Left ventricle myocardium superior (tissue), 1 donor: ENCODE measurements around the gene PCBD1. TPM values are rescaled to one million over a fixed set of nuclear protein-coding genes. Genes with fewer than 3 reads are reported as not detected.
A peak's percentile ranks its signal among the peaks of the same experiment; 100 is the strongest.

Experiments used
- ATAC-seq: fragments of 200-7000 bp; cut with Tn5 transposase; one replicate; pipeline ENCODE4 v1.9.1; 2020; ENCODE audit warnings: mild to moderate bottlenecking, moderate library complexity
- DNase-seq: peaks from one replicate; pipeline ENCODE4 v3.0.0-alpha.2; 2020
- intact Hi-C: fragments of 100-400 bp; cut with micrococcal nuclease; formaldehyde crosslinking; loops from one replicate; pipeline ENCODE4 v1.11.0; 2022
- long read RNA-seq: library from polyadenylated mRNA; unstranded; transcript quantifications from one replicate; pipeline ENCODE4 v2.0.0, GENCODE V29; 2021
- total RNA-seq: library from RNA; stranded (reverse); fragmentation: NEBNext Ultra II Directional; extraction: Animal tissue kit (Norgen Biotek cat#: 25700); gene quantifications from one replicate; pipeline ENCODE4 v1.2.1, GENCODE V29; 2021
- donor health status: DM: no; HTN: yes; CAD: no; lungs with severe emphysema.

PCBD1 gene
- 172 TPM for total RNA-seq
- long read RNA-seq, transcript PCBD1-201 (4 exons, 1,006 nt) = major isoform, 191 of 238 reads
- long read RNA-seq, partial matches to known transcripts = 27 of 238 reads
- long read RNA-seq, other reads (novel, unspliced or antisense) = 17 of 238 reads

- DNase-seq (peak; percentile 90), ATAC-seq (peak; percentile 82)
- intact Hi-C loops = no loop called here
These were observed at the start of gene PCBD1 for GRCh38 chr10:70887804-70888800. Gene PCBD1, minus strand, starts transcription at chr10:70888565. Its CDS starts 32 bp downstream, at chr10:70888533.

GRCh38 chr10:70937661-70938060, 49.3 kb upstream of the PCBD1 start:
- no peak for ATAC-seq
- DNase-seq = no peak
- intact Hi-C loops = no loop called here

DNA sequence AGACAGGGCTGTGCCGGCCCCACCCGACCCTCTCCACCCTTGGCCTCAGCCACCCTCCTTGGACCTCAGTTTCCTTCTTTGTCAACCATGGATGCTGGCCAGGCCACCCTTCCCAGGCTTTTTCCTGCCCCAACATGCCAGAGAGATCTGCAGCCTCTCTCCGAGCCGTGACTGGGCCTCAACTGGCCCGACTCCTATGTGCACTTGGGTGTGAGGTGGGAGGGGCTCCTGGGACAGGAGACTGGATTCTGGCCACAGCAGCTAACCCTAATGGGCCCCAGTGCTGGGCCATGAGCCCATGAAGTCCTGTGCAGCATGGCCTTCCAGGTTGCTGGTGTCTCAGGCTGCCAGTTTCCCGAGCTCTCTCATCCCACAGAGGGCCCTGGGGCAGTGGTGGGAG, 47.7 kb upstream of the PCBD1 start:
- intact Hi-C loops = no loop called here
- ATAC-seq (peak; percentile 20), DNase-seq (no peak)

GRCh38 chr10:70935631-70936030, 47.3 kb upstream of the PCBD1 start:
- no peak for ATAC-seq
- intact Hi-C loops = no loop called here
- DNase-seq = no peak

- no peak for ATAC-seq
- intact Hi-C loops = no loop called here
- no peak for DNase-seq
These were observed 46.8 kb upstream of the PCBD1 start for GRCh38 chr10:70935125-70935625.

GRCh38 chr10:70934701-70935100, 46.3 kb upstream of the PCBD1 start:
- intact Hi-C loops = no loop called here
- DNase-seq = no peak
- ATAC-seq = no peak

DNA sequence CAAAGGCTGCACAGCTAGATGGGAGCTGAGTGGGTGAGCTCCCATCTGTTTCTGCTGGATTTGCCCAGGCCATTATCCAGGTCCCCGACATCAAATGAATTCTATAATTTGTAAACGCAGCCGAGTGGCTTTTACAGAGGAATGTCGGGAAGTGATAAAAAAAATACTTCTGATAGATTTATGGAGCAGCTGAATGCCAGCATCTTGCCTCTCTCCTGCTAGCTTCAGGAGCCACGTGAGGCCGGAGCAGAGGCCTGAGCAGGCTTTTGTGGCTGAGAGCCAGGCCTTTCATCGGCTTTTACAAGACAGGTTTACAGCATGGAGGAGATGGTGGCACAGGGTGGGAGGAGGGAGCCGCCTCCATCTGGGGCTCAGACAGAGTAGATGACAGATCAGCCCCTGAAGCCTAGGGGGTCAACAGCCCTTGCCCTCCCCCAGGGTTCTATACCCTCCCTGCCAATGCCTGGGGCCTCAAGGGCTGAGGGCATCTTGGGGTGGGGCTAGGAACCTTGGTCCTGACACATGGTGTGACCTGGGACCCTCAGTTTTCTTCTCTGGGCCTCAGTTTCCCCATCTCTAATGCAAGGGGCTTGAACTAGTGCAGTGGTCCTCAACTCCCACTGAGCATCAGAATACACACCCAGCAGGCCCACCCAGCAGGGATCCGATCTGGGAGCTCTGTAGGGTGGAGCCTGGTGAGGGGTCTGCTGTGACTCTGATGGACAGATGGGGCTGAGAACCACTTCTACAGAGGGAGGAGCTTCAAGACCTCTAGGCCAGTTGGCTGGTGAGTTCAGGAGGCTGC, 44.2 kb upstream of the PCBD1 start:
- peak; percentile 33 for ATAC-seq
- intact Hi-C loops = no loop called here
- DNase-seq = peak; percentile 40

GRCh38 chr10:70931168-70931815, 42.9 kb upstream of the PCBD1 start:
- DNase-seq (peak; percentile 26), ATAC-seq (no peak)
- intact Hi-C loops = no loop called here

DNA sequence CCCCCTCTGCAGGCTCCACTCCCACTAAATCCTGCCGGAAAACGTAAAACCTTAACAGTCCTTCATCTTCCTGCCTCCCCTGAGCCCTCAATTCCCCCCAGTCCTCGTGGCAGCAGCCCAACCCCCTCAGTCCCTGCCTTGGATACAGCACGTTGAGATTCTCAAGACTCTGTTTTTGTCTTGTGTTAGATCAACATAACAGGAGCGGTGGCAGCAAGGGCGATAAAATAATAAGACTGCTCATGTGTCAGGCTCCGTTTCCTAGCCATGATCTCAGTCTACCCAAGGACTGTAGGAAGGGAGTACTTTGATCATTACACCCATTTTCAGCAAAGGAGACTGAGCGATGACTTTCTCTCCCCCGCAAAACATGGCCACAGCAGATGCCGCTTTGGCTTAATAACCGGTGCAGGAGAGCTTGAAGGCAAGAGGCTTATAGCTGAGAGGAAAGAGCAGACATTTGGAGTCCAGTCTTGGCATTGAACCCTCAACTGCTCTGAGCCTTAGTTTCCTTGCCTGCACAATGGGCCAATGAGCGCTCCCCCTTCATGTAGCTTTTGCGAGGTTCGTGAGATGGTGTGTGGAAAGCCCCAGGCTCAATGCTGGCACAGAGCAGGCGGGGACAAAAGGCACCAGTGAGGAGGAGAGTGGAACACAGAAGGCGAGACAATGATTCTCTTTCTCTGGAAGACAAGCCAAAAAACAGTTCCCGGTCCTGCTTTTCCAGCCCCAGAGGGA, 42.1 kb upstream of the PCBD1 start:
- intact Hi-C loops = no loop called here
- DNase-seq (no peak), ATAC-seq (no peak)

DNA sequence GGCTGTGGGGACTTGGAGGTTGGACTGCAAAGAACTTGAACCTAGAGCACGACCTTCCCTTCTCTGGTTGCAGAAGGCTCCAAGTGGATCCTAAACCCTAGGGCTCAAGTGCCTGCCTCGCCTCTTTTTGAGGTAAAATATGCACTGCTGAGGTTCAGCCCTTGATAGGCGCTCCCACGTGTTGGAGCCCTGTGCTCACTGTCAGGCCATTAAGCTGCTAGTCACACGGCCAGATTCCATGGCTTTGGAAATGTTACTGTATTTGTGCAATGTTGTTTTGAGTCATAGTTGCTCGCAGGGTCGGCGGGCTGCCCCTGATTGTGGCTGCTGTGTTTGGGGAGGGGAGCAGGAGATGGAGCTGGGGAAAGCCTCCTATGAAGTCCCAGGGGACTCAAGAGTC, 39.8 kb upstream of the PCBD1 start:
- intact Hi-C loops = loop anchor here (10.0 kb wide), 2 partner anchors 277 to 357 kb away; no protein-coding TSS in a partner anchor
- DNase-seq = no peak
- ATAC-seq = no peak

DNA sequence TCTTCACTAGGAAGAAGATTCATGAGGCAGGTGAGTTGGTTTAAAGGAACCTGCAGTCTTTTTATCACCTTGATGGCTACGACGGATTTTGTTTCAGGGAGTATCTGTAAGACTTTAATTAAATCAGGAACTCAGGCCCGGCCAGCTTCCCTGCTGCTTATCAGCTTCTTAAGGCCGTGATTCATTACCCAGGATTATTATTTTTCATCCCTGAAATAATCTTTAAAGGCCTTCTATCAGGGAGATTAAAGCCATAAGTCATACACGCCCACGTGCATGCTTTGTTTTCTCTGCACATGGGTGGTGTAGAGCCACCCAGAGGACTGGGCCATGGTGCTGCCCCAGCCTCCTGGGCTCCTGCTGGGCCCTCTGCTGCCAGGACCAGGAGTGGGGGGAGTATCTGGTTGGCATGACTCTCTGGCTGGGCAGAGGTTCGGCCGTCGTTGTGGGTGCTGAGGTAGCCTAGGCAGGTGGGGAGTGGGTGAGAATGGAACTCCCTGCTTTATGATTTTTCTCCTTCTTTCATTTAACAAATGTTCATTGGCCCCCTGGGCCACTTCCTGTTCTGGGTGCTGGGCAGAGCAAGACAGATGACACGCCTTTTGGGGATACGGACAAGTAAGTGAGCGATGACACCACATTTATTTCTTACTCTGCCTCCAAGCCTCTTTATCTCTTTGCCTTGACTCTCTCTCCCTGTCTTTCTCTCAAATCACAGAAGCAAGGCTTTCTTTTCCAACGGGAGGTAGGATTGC, 39.0 kb upstream of the PCBD1 start:
- intact Hi-C loops = loop anchor here (10.0 kb wide), 2 partner anchors 277 to 357 kb away; no protein-coding TSS in a partner anchor
- no peak for DNase-seq
- no peak for ATAC-seq

- intact Hi-C loops = loop anchor here (10.0 kb wide), 2 partner anchors 278 to 358 kb away; no protein-coding TSS in a partner anchor
- ATAC-seq (peak; percentile 88), DNase-seq (peak; percentile 66)
These were observed 38.0 kb upstream of the PCBD1 start for GRCh38 chr10:70926226-70927000.

DNA sequence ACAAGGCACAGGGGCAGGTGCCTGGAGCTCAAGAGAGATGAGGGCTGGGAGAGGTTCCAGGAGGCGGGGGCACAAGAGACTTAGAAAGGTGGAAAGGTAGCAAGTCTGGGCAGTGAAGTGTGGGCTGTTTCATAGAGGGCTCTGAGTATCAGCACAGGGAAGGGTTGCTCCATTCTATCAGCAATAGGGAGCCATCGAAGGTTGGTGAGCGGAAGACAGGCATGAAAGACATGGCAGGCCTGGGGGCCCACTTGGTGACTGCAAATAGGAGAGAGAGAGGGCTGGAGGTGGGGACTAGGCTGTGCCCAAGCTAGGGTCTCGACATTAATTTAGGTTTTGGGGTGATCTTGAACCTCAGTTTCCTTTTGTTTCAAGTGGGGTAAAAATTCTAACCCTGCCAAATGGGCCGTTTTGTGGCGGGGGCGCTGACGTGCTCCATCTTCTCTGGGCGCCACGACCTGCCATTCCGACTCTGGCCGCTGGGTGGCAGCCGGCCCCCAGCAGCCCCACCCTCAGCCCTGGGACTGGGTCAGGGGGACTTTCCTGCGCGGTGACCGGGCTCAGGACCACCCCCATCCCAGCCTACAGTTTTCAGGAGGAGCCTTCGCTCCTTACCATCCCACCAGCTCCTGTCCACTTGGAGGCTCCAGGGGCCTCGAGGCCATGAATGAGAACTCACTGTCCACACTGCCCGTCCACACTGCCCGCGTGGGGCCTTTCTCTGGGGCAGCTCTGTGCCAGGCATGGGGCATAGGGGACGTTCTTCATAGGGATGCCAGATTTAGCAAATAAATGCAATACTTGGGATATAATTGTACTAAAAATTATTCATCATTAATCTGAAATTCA, 37.2 kb upstream of the PCBD1 start:
- DNase-seq (peak; percentile 75), ATAC-seq (peak; percentile 86)
- intact Hi-C loops = loop anchor here (10.0 kb wide), 2 partner anchors 279 to 359 kb away; no protein-coding TSS in a partner anchor

GRCh38 chr10:70923696-70924095, 35.3 kb upstream of the PCBD1 start:
- intact Hi-C loops = loop anchor here (10.0 kb wide), 2 partner anchors 281 to 361 kb away; no protein-coding TSS in a partner anchor
- ATAC-seq = no peak
- no peak for DNase-seq

GRCh38 chr10:70921285-70921684, 32.9 kb upstream of the PCBD1 start:
- ATAC-seq (no peak), DNase-seq (no peak)
- intact Hi-C loops = loop anchor here (10.0 kb wide), 2 partner anchors 284 to 364 kb away; no protein-coding TSS in a partner anchor

DNA sequence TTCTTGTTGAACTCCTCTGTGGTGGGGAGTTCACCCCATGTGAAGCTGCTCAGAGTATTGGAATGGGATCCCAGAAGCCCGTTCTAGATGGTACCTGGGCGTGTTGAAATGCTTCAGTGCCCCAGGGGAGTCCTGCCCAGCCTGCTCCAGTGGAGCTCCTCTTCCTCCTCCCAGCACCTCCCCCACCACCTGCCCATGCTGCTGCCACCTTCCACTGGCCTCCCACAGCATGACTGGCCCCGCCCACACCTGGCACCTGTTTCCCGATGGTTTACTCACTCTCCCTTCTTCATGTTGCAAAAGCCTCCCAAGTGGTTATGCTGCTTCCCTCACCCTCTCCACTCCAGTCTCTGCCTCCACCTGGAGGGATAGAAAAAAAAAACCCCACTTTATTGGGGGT, 32.2 kb upstream of the PCBD1 start:
- intact Hi-C loops = loop anchor here (10.0 kb wide), 2 partner anchors 284 to 364 kb away; no protein-coding TSS in a partner anchor
- ATAC-seq (no peak), DNase-seq (peak; percentile 15)
